ENCODE measurements around the gene IFNAR2. TPM values are rescaled to one million over a fixed set of nuclear protein-coding genes. Genes with fewer than 3 reads are reported as not detected.

Gene IFNAR2
- total RNA-seq, 1 experiment from 2014 or later, result 12.3 TPM

- BruUV-seq (replicated peaks), result no TSS peak
- H3K9me3 ChIP-seq (ENCODE audit: control insufficient read depth in 1 of 2, insufficient read depth in 1 of 2, low read depth in 1 of 2, low read length in 2 of 2), result no peaks in the 10 kb centered on the region
- TF ChIP-seq CBX3 (IDR thresholded peaks at IDR 0.05; ENCODE audit: low read depth) (no peak), POLR2A (IDR thresholded peaks at IDR 0.05; ENCODE audit: borderline replicate concordance, extremely low read depth, insufficient read depth, insufficient read length) (no peak), RAD21 (IDR thresholded peaks at IDR 0.05; ENCODE audit: low read depth) (no peak), CEBPB (IDR thresholded peaks at IDR 0.05; ENCODE audit: low read depth) (no peak), CTCF (IDR thresholded peaks at IDR 0.05 in 2 of 3, conservative IDR thresholded peaks at IDR 0.05 in 1 of 3; ENCODE audit: borderline replicate concordance in 1 of 3, insufficient read depth in 1 of 3, low read depth in 2 of 3, low read length in 2 of 3) (no peak), POLR2AphosphoS5 (IDR thresholded peaks at IDR 0.05; ENCODE audit: low read depth, low read length) (no peak), MAX (IDR thresholded peaks at IDR 0.05) (no peak)
- no peaks in the 10 kb centered on the region for H3K9me2 ChIP-seq (ENCODE audit: insufficient read depth)
- no peak overlapping the region for H3K4me2 ChIP-seq (ENCODE audit: low read length)
- H4K20me1 ChIP-seq (ENCODE audit: insufficient read depth), result no peaks in the 10 kb centered on the region
- H3K27me3 ChIP-seq (ENCODE audit: insufficient read depth, low read length), result no peaks in the 10 kb centered on the region
- ChIA-PET RAD21 (ENCODE audit: low non-redundant PET in 1 of 2, low total read pairs in 2 of 2, uncharacterized antibody in 2 of 2, unreplicated experiment in 2 of 2) (no interaction called here), CTCF (no interaction called here), POLR2A (no interaction called here)
- H3K36me3 ChIP-seq (ENCODE audit: control insufficient read depth in 1 of 2, insufficient read depth in 2 of 2, low read length in 2 of 2), result no peaks in the 10 kb centered on the region
- H3K9ac ChIP-seq (ENCODE audit: low read length), result no peak overlapping the region
- ATAC-seq (no peak), DNase-seq (ENCODE audit: low read depth, low spot score) (no peak)
- H3K27ac ChIP-seq (ENCODE audit: low read depth, low read length), result no peak overlapping the region
- H3K4me1 ChIP-seq (ENCODE audit: control insufficient read depth in 1 of 2, insufficient read depth in 2 of 2, low read length in 2 of 2), result peaks cover 9 to 17% of the 10 kb centered on the region in 2 experiments; a peak in 3 of 4 replicates
- no peak overlapping the region for H3K4me3 ChIP-seq (replicated peaks in 1 of 2; ENCODE audit: low read depth in 1 of 2, low read length in 2 of 2)
- peaks cover 15% of the 10 kb centered on the region for H3K79me2 ChIP-seq (ENCODE audit: insufficient read depth, low read length)
- H2AFZ ChIP-seq (ENCODE audit: low read depth, low read length, poor library complexity, severe bottlenecking), result no peak overlapping the region
- intact Hi-C loops (cut with micrococcal nuclease), result no loop called here
These were observed 2.7 kb downstream of the IFNAR2 start for GRCh38 chr21:33232291-33233034.
